ENCODE measurements around the gene CDH8.

CDH8 gene

DNA sequence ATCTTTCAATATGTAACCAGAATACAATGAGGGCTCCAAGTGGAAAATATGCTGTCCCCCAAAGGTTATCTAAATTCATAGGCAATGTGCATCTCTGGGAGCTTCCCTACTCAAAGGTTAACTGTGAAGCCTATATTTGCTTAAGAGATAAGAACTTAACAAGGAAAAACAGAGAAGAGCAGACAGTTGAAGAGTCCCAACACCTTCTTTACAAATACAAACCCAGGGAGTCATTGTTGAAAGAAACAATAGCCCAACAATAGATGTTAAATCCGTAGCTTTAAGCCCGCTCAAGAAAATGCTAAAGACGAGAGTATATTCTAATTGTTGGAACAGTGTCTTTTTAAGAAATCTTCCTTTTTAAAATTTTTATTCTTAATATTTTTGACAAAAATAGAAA lies 87.8 kb downstream of the CDH8 start:
- H3K9ac ChIP-seq (ENCODE audit: low read length), result no peak overlapping the region
- TF ChIP-seq, protein P1, sequence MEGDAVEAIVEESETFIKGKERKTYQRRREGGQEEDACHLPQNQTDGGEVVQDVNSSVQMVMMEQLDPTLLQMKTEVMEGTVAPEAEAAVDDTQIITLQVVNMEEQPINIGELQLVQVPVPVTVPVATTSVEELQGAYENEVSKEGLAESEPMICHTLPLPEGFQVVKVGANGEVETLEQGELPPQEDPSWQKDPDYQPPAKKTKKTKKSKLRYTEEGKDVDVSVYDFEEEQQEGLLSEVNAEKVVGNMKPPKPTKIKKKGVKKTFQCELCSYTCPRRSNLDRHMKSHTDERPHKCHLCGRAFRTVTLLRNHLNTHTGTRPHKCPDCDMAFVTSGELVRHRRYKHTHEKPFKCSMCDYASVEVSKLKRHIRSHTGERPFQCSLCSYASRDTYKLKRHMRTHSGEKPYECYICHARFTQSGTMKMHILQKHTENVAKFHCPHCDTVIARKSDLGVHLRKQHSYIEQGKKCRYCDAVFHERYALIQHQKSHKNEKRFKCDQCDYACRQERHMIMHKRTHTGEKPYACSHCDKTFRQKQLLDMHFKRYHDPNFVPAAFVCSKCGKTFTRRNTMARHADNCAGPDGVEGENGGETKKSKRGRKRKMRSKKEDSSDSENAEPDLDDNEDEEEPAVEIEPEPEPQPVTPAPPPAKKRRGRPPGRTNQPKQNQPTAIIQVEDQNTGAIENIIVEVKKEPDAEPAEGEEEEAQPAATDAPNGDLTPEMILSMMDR (IDR thresholded peaks at IDR 0.05; ENCODE audit: insufficient read depth, low read length, poor library complexity, severe bottlenecking), result no peak
- no peak for TF ChIP-seq EZH2phosphoT487 (conservative IDR thresholded peaks at IDR 0.05; ENCODE audit: low read length)
- H3K79me2 ChIP-seq (ENCODE audit: insufficient read depth, low read length), result no peaks in the 10 kb centered on the region
- no peak overlapping the region for H3K4me3 ChIP-seq (ENCODE audit: insufficient read depth, low read length, poor library complexity, severe bottlenecking)
- H3K36me3 ChIP-seq (ENCODE audit: low read length), result no peaks in the 10 kb centered on the region
- H3K27me3 ChIP-seq (ENCODE audit: low read length), result no peaks in the 10 kb centered on the region
- H3F3A ChIP-seq (ENCODE audit: insufficient read depth), result no peaks in the 10 kb centered on the region
- no peak overlapping the region for H2AFZ ChIP-seq (ENCODE audit: low read depth, low read length, severe bottlenecking)
- H4K20me1 ChIP-seq (ENCODE audit: low read depth, low read length), result no peaks in the 10 kb centered on the region
- H3K9me2 ChIP-seq (replicated peaks; ENCODE audit: insufficient read depth, low read length), result no peaks in the 10 kb centered on the region
- H3K9me3 ChIP-seq (ENCODE audit: insufficient read depth, low read length), result no peaks in the 10 kb centered on the region
- no peak overlapping the region for H3K27ac ChIP-seq (ENCODE audit: low read depth, low read length)
- no peak overlapping the region for H3K4me2 ChIP-seq (ENCODE audit: low read depth, low read length, poor library complexity, severe bottlenecking)

DNA sequence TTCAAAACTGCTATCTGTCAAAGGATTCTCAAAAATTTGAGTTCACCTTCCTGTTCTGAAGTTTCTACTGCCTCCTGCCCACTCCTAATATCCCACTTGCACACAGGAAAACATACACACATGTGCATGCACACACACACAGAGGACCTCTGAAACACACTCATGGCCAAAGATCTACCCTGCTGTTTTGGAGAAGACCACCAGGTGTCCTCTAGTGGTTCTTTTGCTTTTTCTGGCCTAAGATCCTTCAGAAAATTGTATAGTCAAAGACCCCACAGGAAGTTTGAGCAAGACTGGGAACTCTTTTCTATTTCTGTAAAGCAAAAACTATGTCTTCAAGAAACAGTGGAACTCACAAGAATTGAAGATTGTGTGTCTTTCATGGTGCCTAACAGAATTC lies 90.2 kb downstream of the CDH8 start:
- H4K20me1 ChIP-seq (ENCODE audit: low read depth, low read length), result no peaks in the 10 kb centered on the region
- no peaks in the 10 kb centered on the region for H3K36me3 ChIP-seq (ENCODE audit: low read length)
- TF ChIP-seq, protein P1 (IDR thresholded peaks at IDR 0.05; ENCODE audit: insufficient read depth, low read length, poor library complexity, severe bottlenecking), result no peak
- TF ChIP-seq EZH2phosphoT487 (conservative IDR thresholded peaks at IDR 0.05; ENCODE audit: low read length), result no peak
- no peaks in the 10 kb centered on the region for H3K9me3 ChIP-seq (ENCODE audit: insufficient read depth, low read length)
- H3F3A ChIP-seq (ENCODE audit: insufficient read depth), result no peaks in the 10 kb centered on the region
- H3K4me3 ChIP-seq (ENCODE audit: insufficient read depth, low read length, poor library complexity, severe bottlenecking), result no peak overlapping the region
- no peak overlapping the region for H3K4me2 ChIP-seq (ENCODE audit: low read depth, low read length, poor library complexity, severe bottlenecking)
- no peak overlapping the region for H3K9ac ChIP-seq (ENCODE audit: low read length)
- H3K27me3 ChIP-seq (ENCODE audit: low read length), result no peaks in the 10 kb centered on the region
- H3K79me2 ChIP-seq (ENCODE audit: insufficient read depth, low read length), result no peaks in the 10 kb centered on the region
- no peaks in the 10 kb centered on the region for H3K9me2 ChIP-seq (replicated peaks; ENCODE audit: insufficient read depth, low read length)
- no peak overlapping the region for H3K27ac ChIP-seq (ENCODE audit: low read depth, low read length)
- no peak overlapping the region for H2AFZ ChIP-seq (ENCODE audit: low read depth, low read length, severe bottlenecking)

DNA sequence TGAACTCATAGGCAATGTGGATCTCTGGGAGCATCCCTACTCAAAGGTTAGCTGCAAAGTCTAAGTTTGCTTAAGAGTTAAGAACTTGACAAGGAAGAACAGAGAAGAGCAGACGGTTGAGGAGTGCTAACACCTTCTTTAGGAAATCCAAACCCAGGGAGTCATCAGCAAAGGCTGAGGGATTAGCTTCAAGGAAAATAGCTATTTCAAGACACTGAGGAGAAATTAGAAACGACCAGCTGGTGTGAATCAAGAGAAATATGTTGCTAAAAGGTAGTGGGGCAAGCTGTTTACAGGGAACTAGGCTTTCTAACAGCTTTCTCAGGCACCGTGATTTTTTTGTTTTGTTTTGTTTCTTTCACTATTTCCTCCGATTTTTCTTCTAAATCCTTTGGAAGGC lies 90.7 kb downstream of the CDH8 start:
- H3K4me2 ChIP-seq (ENCODE audit: low read depth, low read length, poor library complexity, severe bottlenecking), result no peak overlapping the region
- no peak overlapping the region for H3K4me3 ChIP-seq (ENCODE audit: insufficient read depth, low read length, poor library complexity, severe bottlenecking)
- H2AFZ ChIP-seq (ENCODE audit: low read depth, low read length, severe bottlenecking), result no peak overlapping the region
- H3K9me3 ChIP-seq (ENCODE audit: insufficient read depth, low read length), result no peaks in the 10 kb centered on the region
- H3F3A ChIP-seq (ENCODE audit: insufficient read depth), result no peaks in the 10 kb centered on the region
- no peaks in the 10 kb centered on the region for H3K27me3 ChIP-seq (ENCODE audit: low read length)
- TF ChIP-seq, protein P1 (IDR thresholded peaks at IDR 0.05; ENCODE audit: insufficient read depth, low read length, poor library complexity, severe bottlenecking), result no peak
- TF ChIP-seq EZH2phosphoT487 (conservative IDR thresholded peaks at IDR 0.05; ENCODE audit: low read length), result no peak
- H3K79me2 ChIP-seq (ENCODE audit: insufficient read depth, low read length), result no peaks in the 10 kb centered on the region
- H3K36me3 ChIP-seq (ENCODE audit: low read length), result no peaks in the 10 kb centered on the region
- H3K27ac ChIP-seq (ENCODE audit: low read depth, low read length), result no peak overlapping the region
- H3K9me2 ChIP-seq (replicated peaks; ENCODE audit: insufficient read depth, low read length), result no peaks in the 10 kb centered on the region
- no peak overlapping the region for H3K9ac ChIP-seq (ENCODE audit: low read length)
- no peaks in the 10 kb centered on the region for H4K20me1 ChIP-seq (ENCODE audit: low read depth, low read length)
